SK-N-SH treated with all-trans-retinoic acid at 6 μM for 48 hours (cell line): ENCODE results near the gene CLSTN2.

ENCODE experiments used
- ATAC-seq: fragments of 200-7000 bp; cut with Tn5 transposase; 3 replicates; pipeline ENCODE4 v1.9.1; 2020; ENCODE audit warnings: mild to moderate bottlenecking, moderate library complexity
- CREB5 ChIP-seq: fragments of 250-450 bp; sonication (Bioruptor Pico); IDR thresholded peaks from 2 replicates; pipeline ENCODE4 v1.5.1; 2020; ENCODE audit warnings: low read depth, mild to moderate bottlenecking, moderate library complexity
- ESRRG ChIP-seq: fragments of 250-450 bp; sonication (Bioruptor Pico); IDR thresholded peaks from 2 replicates; pipeline ENCODE4 v1.6.1; 2021; ENCODE audit warnings: mild to moderate bottlenecking
- ISL1 ChIP-seq: fragments of 250-450 bp; sonication (Bioruptor Pico); IDR thresholded peaks from 2 replicates; pipeline ENCODE4 v2.1.2; 2022; ENCODE audit warnings: mild to moderate bottlenecking, moderate library complexity
- OSR1 ChIP-seq: fragments of 250-450 bp; sonication (Bioruptor Pico); IDR thresholded peaks from 2 replicates; pipeline ENCODE4 v1.8.0; 2022; ENCODE audit warnings: moderate library complexity, mild to moderate bottlenecking, inconsistent platforms
- PATZ1 ChIP-seq: fragments of 250-450 bp; sonication (Bioruptor Pico); IDR thresholded peaks from 2 replicates; pipeline ENCODE4 v1.8.0; 2020; ENCODE audit warnings: mild to moderate bottlenecking, moderate library complexity, borderline replicate concordance
- PPARA ChIP-seq: fragments of 250-450 bp; sonication (Bioruptor Pico); IDR thresholded peaks from 2 replicates; pipeline ENCODE4 v1.5.0; 2020; ENCODE audit warnings: mild to moderate bottlenecking, borderline replicate concordance
- RARB ChIP-seq: fragments of 250-450 bp; sonication (Bioruptor Pico); IDR thresholded peaks from 2 replicates; pipeline ENCODE4 v1.8.0; 2021; ENCODE audit warnings: mild to moderate bottlenecking, moderate library complexity
- SNAI2 ChIP-seq: fragments of 250-450 bp; sonication (Bioruptor Pico); IDR thresholded peaks from 2 replicates; pipeline ENCODE4 v1.5.0; 2020; ENCODE audit warnings: mild to moderate bottlenecking, moderate library complexity
- TCF4 ChIP-seq: fragments of 250-450 bp; sonication (Bioruptor Pico); IDR thresholded peaks from 2 replicates; pipeline ENCODE4 v1.8.0; 2021; ENCODE audit warnings: mild to moderate bottlenecking, moderate library complexity, borderline replicate concordance
- TOX ChIP-seq: fragments of 250-450 bp; sonication (Bioruptor Pico); IDR thresholded peaks from 2 replicates; pipeline ENCODE4 v1.8.0; 2021; ENCODE audit warnings: mild to moderate bottlenecking, moderate library complexity, borderline replicate concordance
- TSHZ2 ChIP-seq: fragments of 250-450 bp; sonication (Bioruptor Pico); IDR thresholded peaks from 2 replicates; pipeline ENCODE4 v1.5.0; 2020; ENCODE audit warnings: mild to moderate bottlenecking, moderate library complexity
- ZC3H10 ChIP-seq: fragments of 250-450 bp; sonication (Bioruptor Pico); IDR thresholded peaks from 2 replicates; pipeline ENCODE4 v1.5.1; 2021; ENCODE audit warnings: mild to moderate bottlenecking, moderate library complexity
- ZFP3 ChIP-seq: fragments of 250-450 bp; sonication (Bioruptor Pico); IDR thresholded peaks from 2 replicates; pipeline ENCODE4 v1.5.0; 2020; ENCODE audit warnings: mild to moderate bottlenecking, moderate library complexity
- ZFP30 ChIP-seq: fragments of 450-650 bp; formaldehyde crosslinking; IDR thresholded peaks from 2 replicates; pipeline ENCODE4 v1.5.0; 2022; ENCODE audit warnings: mild to moderate bottlenecking, moderate library complexity
- ZNF565 ChIP-seq: fragments of 450-650 bp; formaldehyde crosslinking; conservative IDR thresholded peaks from 2 replicates; pipeline ENCODE4 v1.5.0; 2020; ENCODE audit warnings: low read depth, mild to moderate bottlenecking, moderate library complexity
- ZNF70 ChIP-seq: fragments of 450-650 bp; formaldehyde crosslinking; IDR thresholded peaks from 2 replicates; pipeline ENCODE4 v1.5.0; 2020; ENCODE audit warnings: mild to moderate bottlenecking, moderate library complexity

The CLSTN2 gene

GRCh38 chr3:140288595-140288994 lies 353.6 kb downstream of the CLSTN2 start (continued):
- no peak for TF ChIP-seq PATZ1 (CRISPR knock-in tag)
- TF ChIP-seq, all 23 proteins: peak for 0

- no peak for TF ChIP-seq CREB5 (CRISPR knock-in tag)
- no peak for TF ChIP-seq ISL1 (CRISPR knock-in tag)
- TF ChIP-seq ZFP3: no peak
- TF ChIP-seq TCF4 (CRISPR knock-in tag): no peak
- no peak for TF ChIP-seq PPARA (CRISPR knock-in tag)
- TF ChIP-seq ZFP30 (CRISPR knock-in tag): no peak
- TF ChIP-seq SNAI2 (CRISPR knock-in tag): no peak
- TF ChIP-seq ESRRG: no peak
- no peak for TF ChIP-seq PATZ1 (CRISPR knock-in tag)
- no peak for ATAC-seq
These were observed 355.1 kb downstream of the CLSTN2 start for GRCh38 chr3:140290105-140290504.

- TF ChIP-seq ZFP3: no peak
- TF ChIP-seq SNAI2 (CRISPR knock-in tag): no peak
- no peak for TF ChIP-seq PATZ1 (CRISPR knock-in tag)
- no peak for TF ChIP-seq TSHZ2 (CRISPR knock-in tag)
- no peak for TF ChIP-seq ISL1 (CRISPR knock-in tag)
- no peak for TF ChIP-seq ESRRG
- TF ChIP-seq, all 23 proteins: peak for 0
These were observed 357.2 kb downstream of the CLSTN2 start for GRCh38 chr3:140292170-140292569.

GRCh38 chr3:140292684-140293083 lies 357.7 kb downstream of the CLSTN2 start:
- ATAC-seq: no peak
- TF ChIP-seq RARB (CRISPR knock-in tag) (no peak), ZFP3 (no peak), ZC3H10 (no peak), OSR1 (CRISPR knock-in tag) (no peak), ISL1 (CRISPR knock-in tag) (no peak), ZNF70 (CRISPR knock-in tag) (no peak), ZNF565 (CRISPR knock-in tag) (no peak), TOX (CRISPR knock-in tag) (no peak)

More at GRCh38 chr3:140292170-140292569, 357.2 kb downstream of the CLSTN2 start:
- ATAC-seq: no peak

- no peak for TF ChIP-seq SNAI2 (CRISPR knock-in tag)
- no peak for TF ChIP-seq TOX (CRISPR knock-in tag)
- no peak for TF ChIP-seq ZNF70 (CRISPR knock-in tag)
- TF ChIP-seq CREB5 (CRISPR knock-in tag): no peak
- TF ChIP-seq ESRRG: no peak
- ATAC-seq: no peak
These were observed 359.1 kb downstream of the CLSTN2 start for GRCh38 chr3:140294058-140294457.
